A673 (cell line): ENCODE measurements around the gene MTURN. TPM values are rescaled to one million over a fixed set of nuclear protein-coding genes. Genes with fewer than 3 reads are reported as not detected.
A peak's percentile ranks its signal among the peaks of the same experiment; 100 is the strongest.

Experiments
- BruUV-seq: library from RNA; stranded (reverse); fragments of 400-500 nt; replicated peaks from 2 replicates; lab custom pipeline; 2021; lab: Mats Ljungman, UMichigan
- CTCF ChIA-PET: fragments of 300-600 bp; sonication (Branson Sonifier 250); formaldehyde crosslinking; loops from one replicate; lab custom pipeline; 2022; ENCODE audit warnings: antibody characterized with exemption; lab: Charles Lee
- POLR2A ChIA-PET: fragments of 300-600 bp; sonication (Branson Sonifier 250); formaldehyde crosslinking; loops from one replicate; lab custom pipeline; 2022; ENCODE audit warnings: antibody characterized with exemption; ENCODE audit not compliant: low non-redundant PET; lab: Charles Lee
- DNase-seq: peaks from one replicate; pipeline ENCODE4 v3.0.0-alpha.2; 2015; ENCODE audit warnings: low spot score
- H3K27ac ChIP-seq: fragments of 200-600 bp; sonication (generic); 2 replicates; pipeline ENCODE4 v1.5.1; 2016; ENCODE audit warnings: mixed run types, low read depth, mild to moderate bottlenecking, mixed read lengths, antibody characterized with exemption, low read length; ENCODE audit not compliant: poor library complexity, severe bottlenecking
- H3K27me3 ChIP-seq: fragments of 200-600 bp; sonication (generic); replicated peaks from 2 replicates; pipeline ENCODE4 v1.6.1; 2017; ENCODE audit warnings: mixed run types, low read depth, mild to moderate bottlenecking, mixed read lengths, antibody characterized with exemption, low read length; ENCODE audit not compliant: insufficient read depth, poor library complexity
- H3K36me3 ChIP-seq: fragments of 200-600 bp; sonication (generic); 2 replicates; pipeline ENCODE4 v1.6.1; 2016; ENCODE audit warnings: mixed run types, mild to moderate bottlenecking, mixed read lengths, antibody characterized with exemption, low read length; ENCODE audit not compliant: insufficient read depth, poor library complexity, severe bottlenecking
- H3K4me1 ChIP-seq: fragments of 200-600 bp; sonication (generic); 2 replicates; pipeline ENCODE4 v1.6.1; 2017; ENCODE audit warnings: mixed run types, mild to moderate bottlenecking, mixed read lengths, antibody characterized with exemption, low read length; ENCODE audit not compliant: insufficient read depth, poor library complexity, severe bottlenecking
- H3K4me3 ChIP-seq: fragments of 200-600 bp; sonication (generic); 2 replicates; pipeline ENCODE4 v1.5.1; 2016; ENCODE audit warnings: low read depth, mixed run types, mild to moderate bottlenecking, mixed read lengths, low read length; ENCODE audit not compliant: poor library complexity, severe bottlenecking
- H3K9me3 ChIP-seq: fragments of 200-600 bp; sonication (generic); 2 replicates; pipeline ENCODE4 v1.6.1; 2016; ENCODE audit warnings: mixed run types, low read depth, mild to moderate bottlenecking, mixed read lengths, antibody characterized with exemption, low read length; ENCODE audit not compliant: poor library complexity, severe bottlenecking
- EZH2 ChIP-seq: fragments of 200-600 bp; sonication (generic); IDR thresholded peaks from 2 replicates; pipeline ENCODE4 v1.6.1; 2017; ENCODE audit warnings: borderline replicate concordance, low read depth, mild to moderate bottlenecking, mixed read lengths, antibody characterized with exemption, low read length; ENCODE audit not compliant: poor library complexity, severe bottlenecking
- intact Hi-C: fragments of 100-400 bp; cut with micrococcal nuclease; formaldehyde crosslinking; loops from one replicate; pipeline ENCODE4 v1.10.0; 2022; ENCODE audit not compliant: unreplicated experiment
- total RNA-seq: library from RNA; stranded (reverse); gene quantifications from 2 replicates; pipeline ENCODE4 v1.2.3, GENCODE V29; 2021
- TF ChIP-seq, protein P1 (sequence below): fragments of 300-800, 200-600 bp; sonication (generic); conservative IDR thresholded peaks from 2 replicates; pipeline ENCODE4 v1.5.1; 2017; ENCODE audit warnings: low read depth, mild to moderate bottlenecking, antibody characterized with exemption, low read length, moderate library complexity, mixed read lengths

MTURN gene
- total RNA-seq, 1 experiment from 2014 or later: 2.6 TPM

DNA sequence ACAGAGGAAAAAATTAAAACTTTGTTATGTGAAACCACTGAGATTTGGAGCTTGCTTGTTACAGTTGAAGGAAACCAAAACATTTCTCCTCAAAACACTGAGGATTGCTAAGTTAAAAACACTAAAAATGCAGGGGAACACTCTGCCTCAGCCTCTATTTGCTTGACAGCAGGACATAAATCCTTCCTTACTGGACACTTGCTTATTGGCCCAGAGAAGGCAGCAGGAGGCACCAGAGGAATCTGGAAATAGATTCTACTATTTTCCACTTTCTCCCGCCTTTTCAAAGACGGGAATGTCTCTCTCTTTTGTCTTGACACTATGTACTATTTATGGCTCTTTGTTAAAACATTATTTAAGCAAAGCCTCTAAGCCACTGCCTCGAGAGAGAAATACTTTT lies 67.9 kb downstream of the MTURN start:
- H3K27ac ChIP-seq: no peak overlapping the region
- CTCF ChIA-PET: no interaction called here
- POLR2A ChIA-PET: no interaction called here
- H3K27me3 ChIP-seq: no peaks in the 10 kb centered on the region
- no peaks in the 10 kb centered on the region for H3K36me3 ChIP-seq
- intact Hi-C loops: no loop called here
- BruUV-seq: no TSS peak
- TF ChIP-seq EZH2: no peak
- TF ChIP-seq, protein P1, sequence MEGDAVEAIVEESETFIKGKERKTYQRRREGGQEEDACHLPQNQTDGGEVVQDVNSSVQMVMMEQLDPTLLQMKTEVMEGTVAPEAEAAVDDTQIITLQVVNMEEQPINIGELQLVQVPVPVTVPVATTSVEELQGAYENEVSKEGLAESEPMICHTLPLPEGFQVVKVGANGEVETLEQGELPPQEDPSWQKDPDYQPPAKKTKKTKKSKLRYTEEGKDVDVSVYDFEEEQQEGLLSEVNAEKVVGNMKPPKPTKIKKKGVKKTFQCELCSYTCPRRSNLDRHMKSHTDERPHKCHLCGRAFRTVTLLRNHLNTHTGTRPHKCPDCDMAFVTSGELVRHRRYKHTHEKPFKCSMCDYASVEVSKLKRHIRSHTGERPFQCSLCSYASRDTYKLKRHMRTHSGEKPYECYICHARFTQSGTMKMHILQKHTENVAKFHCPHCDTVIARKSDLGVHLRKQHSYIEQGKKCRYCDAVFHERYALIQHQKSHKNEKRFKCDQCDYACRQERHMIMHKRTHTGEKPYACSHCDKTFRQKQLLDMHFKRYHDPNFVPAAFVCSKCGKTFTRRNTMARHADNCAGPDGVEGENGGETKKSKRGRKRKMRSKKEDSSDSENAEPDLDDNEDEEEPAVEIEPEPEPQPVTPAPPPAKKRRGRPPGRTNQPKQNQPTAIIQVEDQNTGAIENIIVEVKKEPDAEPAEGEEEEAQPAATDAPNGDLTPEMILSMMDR: no peak
- no peak for DNase-seq
- H3K4me3 ChIP-seq: no peak overlapping the region
- no peaks in the 10 kb centered on the region for H3K4me1 ChIP-seq
- no peaks in the 10 kb centered on the region for H3K9me3 ChIP-seq

DNA sequence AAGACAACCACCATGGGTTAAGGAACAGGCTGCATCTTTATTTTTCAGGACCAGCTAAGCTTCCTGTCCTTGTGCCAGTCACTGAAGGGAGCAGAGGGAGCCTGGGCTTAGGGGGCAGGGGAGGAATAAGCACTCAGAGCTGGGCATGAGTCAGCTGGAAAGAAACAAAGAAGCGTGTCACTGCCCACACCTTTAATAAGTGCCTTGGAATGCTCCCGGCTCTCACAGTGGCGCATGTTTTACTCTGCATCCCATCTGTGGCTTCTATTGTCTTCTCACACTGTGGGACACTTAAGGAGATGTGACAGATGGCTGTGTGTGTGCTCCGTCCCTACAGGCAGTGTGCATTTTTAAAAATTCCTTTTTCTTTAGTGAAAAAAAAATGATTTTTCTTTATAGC lies 71.7 kb downstream of the MTURN start:
- H3K9me3 ChIP-seq: no peaks in the 10 kb centered on the region
- H3K4me3 ChIP-seq: no peak overlapping the region
- CTCF ChIA-PET: no interaction called here
- no peaks in the 10 kb centered on the region for H3K4me1 ChIP-seq
- DNase-seq: peak; percentile 10
- H3K27ac ChIP-seq: no peak overlapping the region
- no peaks in the 10 kb centered on the region for H3K27me3 ChIP-seq
- intact Hi-C loops: no loop called here
- BruUV-seq: no TSS peak
- H3K36me3 ChIP-seq: no peaks in the 10 kb centered on the region
- TF ChIP-seq EZH2: no peak
- TF ChIP-seq, protein P1: no peak
- POLR2A ChIA-PET: no interaction called here

DNA sequence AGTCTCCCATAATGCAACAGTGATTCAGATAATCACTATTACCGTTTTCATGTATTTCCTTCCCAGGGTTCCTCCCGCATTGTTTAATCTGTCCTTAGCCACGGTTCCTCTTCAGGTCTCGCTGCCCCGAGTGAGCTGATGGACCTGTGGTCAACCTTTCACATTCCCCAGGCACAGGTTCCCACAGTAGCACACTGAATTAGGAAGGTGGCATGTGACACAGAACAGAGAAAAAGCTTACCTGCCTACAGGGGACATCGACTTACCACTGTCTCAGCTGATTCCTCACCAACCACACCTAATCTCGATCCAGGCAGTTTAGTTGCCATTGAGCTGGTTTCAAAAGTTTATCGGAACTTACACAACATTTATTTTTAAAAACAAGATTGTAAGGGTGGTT lies 72.2 kb downstream of the MTURN start:
- no TSS peak for BruUV-seq
- DNase-seq: no peak
- intact Hi-C loops: no loop called here

More for the DNA sequence above, 72.2 kb downstream of the MTURN start:
- Histone ChIP-seq H3K27ac (no peak overlapping the region), H3K9me3 (no peaks in the 10 kb centered on the region), H3K4me1 (no peaks in the 10 kb centered on the region), H3K4me3 (no peak overlapping the region), H3K27me3 (no peaks in the 10 kb centered on the region), H3K36me3 (no peaks in the 10 kb centered on the region)
- ChIA-PET POLR2A (no interaction called here), CTCF (no interaction called here)
- no peak for TF ChIP-seq EZH2
- TF ChIP-seq, protein P1: no peak
